ENCODE measurements around the gene LRAT. TPM values are rescaled to one million over a fixed set of nuclear protein-coding genes. Genes with fewer than 3 reads are reported as not detected.

LRAT gene
- total and polyA plus RNA-seq, 7 experiments from 2014 or later = not detected

GRCh38 chr4:154736770-154737169 lies 7.0 kb upstream of the LRAT start:
- intact Hi-C loops (cut with micrococcal nuclease) = no loop called here
- H3K9me3 Mint-ChIP-seq = no peaks in the 10 kb centered on the region
- Histone ChIP-seq H3K9me3 (ENCODE audit: control insufficient read depth in 2 of 3, low read length in 3 of 3) (no peaks in the 10 kb centered on the region), H3K36me3 (ENCODE audit: control insufficient read depth in 2 of 3, insufficient read depth in 3 of 3, low read length in 3 of 3) (no peaks in the 10 kb centered on the region), H3K27me3 (ENCODE audit: control insufficient read depth in 2 of 2, insufficient read depth in 2 of 2, low read length in 2 of 2) (no peaks in the 10 kb centered on the region), H3K27ac (ENCODE audit: low read depth, low read length) (no peak overlapping the region), H3K4me3 (ENCODE audit: low read length) (no peak overlapping the region), H3K4me1 (ENCODE audit: control insufficient read depth in 2 of 2, insufficient read depth in 2 of 2, low read length in 2 of 2) (no peaks in the 10 kb centered on the region)
- H3K4me1 Mint-ChIP-seq = peaks cover 0 to 8% (median 3%) of the 10 kb centered on the region in 7 donors
- H3K36me3 Mint-ChIP-seq = no peaks in the 10 kb centered on the region
- H3K4me3 Mint-ChIP-seq = no peak overlapping the region
- H3K27me3 Mint-ChIP-seq = peaks cover 36 to 57% (median 46%) of the 10 kb centered on the region in 5 donors
- no peak overlapping the region for H3K27ac Mint-ChIP-seq
- DNase-seq (no peak), ATAC-seq (no peak)
- CTCF ChIA-PET = no interaction called here
- POLR2A ChIA-PET = no interaction called here

- Mint-ChIP-seq H3K27me3 (peaks cover 41 to 63% (median 51%) of the 10 kb centered on the region in 5 donors), H3K36me3 (no peaks in the 10 kb centered on the region), H3K9me3 (peaks cover 0 to 1% (median 0%) of the 10 kb centered on the region in 11 donors), H3K4me1 (peaks cover 4 to 21% (median 12%) of the 10 kb centered on the region in 7 donors), H3K27ac (no peak overlapping the region), H3K4me3 (no peak overlapping the region)
- DNase-seq = no peak
- ATAC-seq = no peak
- Histone ChIP-seq H3K9me3 (ENCODE audit: control insufficient read depth in 2 of 3, low read length in 3 of 3) (no peaks in the 10 kb centered on the region), H3K36me3 (ENCODE audit: control insufficient read depth in 2 of 3, insufficient read depth in 3 of 3, low read length in 3 of 3) (no peaks in the 10 kb centered on the region), H3K27ac (ENCODE audit: low read depth, low read length) (no peak overlapping the region), H3K4me1 (ENCODE audit: control insufficient read depth in 2 of 2, insufficient read depth in 2 of 2, low read length in 2 of 2) (no peaks in the 10 kb centered on the region), H3K4me3 (ENCODE audit: low read length) (no peak overlapping the region), H3K27me3 (ENCODE audit: control insufficient read depth in 2 of 2, insufficient read depth in 2 of 2, low read length in 2 of 2) (no peaks in the 10 kb centered on the region)
- intact Hi-C loops (cut with micrococcal nuclease) = no loop called here
- ChIA-PET CTCF (no interaction called here), POLR2A (no interaction called here)
These were observed 5.4 kb upstream of the LRAT start for GRCh38 chr4:154738426-154738825.

GRCh38 chr4:154739111-154739510 lies 4.7 kb upstream of the LRAT start:
- no peaks in the 10 kb centered on the region for H3K36me3 Mint-ChIP-seq
- no peaks in the 10 kb centered on the region for H3K4me1 ChIP-seq (ENCODE audit: control insufficient read depth in 2 of 2, insufficient read depth in 2 of 2, low read length in 2 of 2)
- peaks cover 0 to 3% (median 0%) of the 10 kb centered on the region in 11 donors for H3K9me3 Mint-ChIP-seq
- CTCF ChIA-PET = no interaction called here
- no peak overlapping the region for H3K4me3 Mint-ChIP-seq
- peaks cover 8 to 27% (median 17%) of the 10 kb centered on the region in 7 donors for H3K4me1 Mint-ChIP-seq
- no peak overlapping the region for H3K27ac ChIP-seq (ENCODE audit: low read depth, low read length)
- no peak overlapping the region for H3K4me3 ChIP-seq (ENCODE audit: low read length)
- POLR2A ChIA-PET = no interaction called here
- intact Hi-C loops (cut with micrococcal nuclease) = no loop called here
- H3K27ac Mint-ChIP-seq = no peak overlapping the region
- H3K27me3 ChIP-seq (ENCODE audit: control insufficient read depth in 2 of 2, insufficient read depth in 2 of 2, low read length in 2 of 2) = peaks cover 0 to 6% of the 10 kb centered on the region in 2 donors
- H3K9me3 ChIP-seq (ENCODE audit: control insufficient read depth in 2 of 3, low read length in 3 of 3) = no peaks in the 10 kb centered on the region
- peaks cover 44 to 63% (median 49%) of the 10 kb centered on the region in 5 donors for H3K27me3 Mint-ChIP-seq
- ATAC-seq (no peak), DNase-seq (no peak)
- no peaks in the 10 kb centered on the region for H3K36me3 ChIP-seq (ENCODE audit: control insufficient read depth in 2 of 3, insufficient read depth in 3 of 3, low read length in 3 of 3)

GRCh38 chr4:154740462-154740861 lies 3.3 kb upstream of the LRAT start:
- Histone ChIP-seq H3K27ac (ENCODE audit: low read depth, low read length) (no peak overlapping the region), H3K4me1 (ENCODE audit: control insufficient read depth in 2 of 2, insufficient read depth in 2 of 2, low read length in 2 of 2) (no peaks in the 10 kb centered on the region), H3K9me3 (ENCODE audit: control insufficient read depth in 2 of 3, low read length in 3 of 3) (no peaks in the 10 kb centered on the region), H3K4me3 (ENCODE audit: low read length) (no peak overlapping the region), H3K27me3 (ENCODE audit: control insufficient read depth in 2 of 2, insufficient read depth in 2 of 2, low read length in 2 of 2) (peaks cover 0 to 6% of the 10 kb centered on the region in 2 donors), H3K36me3 (ENCODE audit: control insufficient read depth in 2 of 3, insufficient read depth in 3 of 3, low read length in 3 of 3) (no peaks in the 10 kb centered on the region)
- DNase-seq (no peak), ATAC-seq (no peak)
- Mint-ChIP-seq H3K27ac (no peak overlapping the region), H3K4me1 (peaks cover 11 to 38% (median 21%) of the 10 kb centered on the region in 7 donors), H3K36me3 (no peaks in the 10 kb centered on the region), H3K9me3 (peaks cover 0 to 3% (median 0%) of the 10 kb centered on the region in 11 donors), H3K27me3 (peaks cover 56 to 71% (median 61%) of the 10 kb centered on the region in 5 donors), H3K4me3 (no peak overlapping the region)
- intact Hi-C loops (cut with micrococcal nuclease) = loop anchor here in 1 of 2 donors (5.0 to 10.0 kb wide), 3 partner anchors 186 to 924 kb away; partner anchors contain the start of genes DCHS2, GUCY1A1 and PLRG1
- ChIA-PET POLR2A (no interaction called here), CTCF (no interaction called here)

- Histone ChIP-seq H3K27me3 (ENCODE audit: control insufficient read depth in 2 of 2, insufficient read depth in 2 of 2, low read length in 2 of 2) (peaks cover 0 to 8% of the 10 kb centered on the region in 2 donors), H3K36me3 (ENCODE audit: control insufficient read depth in 2 of 3, insufficient read depth in 3 of 3, low read length in 3 of 3) (no peaks in the 10 kb centered on the region), H3K4me3 (ENCODE audit: low read length) (no peak overlapping the region), H3K27ac (ENCODE audit: low read depth, low read length) (no peak overlapping the region), H3K9me3 (ENCODE audit: control insufficient read depth in 2 of 3, low read length in 3 of 3) (no peaks in the 10 kb centered on the region), H3K4me1 (ENCODE audit: control insufficient read depth in 2 of 2, insufficient read depth in 2 of 2, low read length in 2 of 2) (no peaks in the 10 kb centered on the region)
- intact Hi-C loops (cut with micrococcal nuclease) = loop anchor here in 1 of 2 donors (5.0 to 10.0 kb wide), 3 partner anchors 186 to 924 kb away; partner anchors contain the start of genes DCHS2, GUCY1A1 and PLRG1
- POLR2A ChIA-PET = no interaction called here
- Mint-ChIP-seq H3K27me3 (peaks cover 56 to 74% (median 64%) of the 10 kb centered on the region in 5 donors), H3K9me3 (peaks cover 0 to 3% (median 0%) of the 10 kb centered on the region in 11 donors), H3K36me3 (no peaks in the 10 kb centered on the region), H3K4me3 (peak overlapping the region in 2 of 10 donors; percentile 27 to 30), H3K4me1 (peaks cover 11 to 38% (median 21%) of the 10 kb centered on the region in 7 donors), H3K27ac (no peak overlapping the region)
- ATAC-seq (no peak), DNase-seq (no peak)
- CTCF ChIA-PET = no interaction called here
These were observed 2.6 kb upstream of the LRAT start for GRCh38 chr4:154741131-154741665.

GRCh38 chr4:154741922-154742850 lies 1.6 kb upstream of the LRAT start:
- Histone ChIP-seq H3K27ac (ENCODE audit: low read depth, low read length) (no peak overlapping the region), H3K27me3 (ENCODE audit: control insufficient read depth in 2 of 2, insufficient read depth in 2 of 2, low read length in 2 of 2) (peaks cover 0 to 9% of the 10 kb centered on the region in 2 donors), H3K9me3 (ENCODE audit: control insufficient read depth in 2 of 3, low read length in 3 of 3) (no peaks in the 10 kb centered on the region), H3K4me1 (ENCODE audit: control insufficient read depth in 2 of 2, insufficient read depth in 2 of 2, low read length in 2 of 2) (no peaks in the 10 kb centered on the region), H3K36me3 (ENCODE audit: control insufficient read depth in 2 of 3, insufficient read depth in 3 of 3, low read length in 3 of 3) (no peaks in the 10 kb centered on the region), H3K4me3 (ENCODE audit: low read length) (no peak overlapping the region)
- Mint-ChIP-seq H3K27ac (no peak overlapping the region), H3K27me3 (peaks cover 66 to 78% (median 73%) of the 10 kb centered on the region in 5 donors), H3K4me1 (peaks cover 11 to 38% (median 21%) of the 10 kb centered on the region in 7 donors), H3K9me3 (peaks cover 0 to 3% (median 0%) of the 10 kb centered on the region in 11 donors), H3K36me3 (no peaks in the 10 kb centered on the region), H3K4me3 (peak overlapping the region in 9 of 10 donors; percentile 34 to 89 (median 59))
- ATAC-seq (no peak), DNase-seq (no peak)
- ChIA-PET POLR2A (no interaction called here), CTCF (no interaction called here)
- intact Hi-C loops (cut with micrococcal nuclease) = loop anchor here in 1 of 2 donors (5.0 to 10.0 kb wide), 3 partner anchors 187 to 923 kb away; partner anchors contain the start of genes DCHS2, GUCY1A1 and PLRG1

Data from naive thymus-derived CD4-positive, alpha-beta T cell (primary cell).